BJ (cell line): ENCODE data around the gene FTO. TPM values are rescaled to one million over a fixed set of nuclear protein-coding genes. Genes with fewer than 3 reads are reported as not detected.

Experiments
- CTCF ChIA-PET: fragments of 350-600 bp; formaldehyde crosslinking; extraction: SDS; loops from one replicate; lab custom pipeline; 2021; ENCODE audit warnings: antibody characterized with exemption, inconsistent platforms; lab: Yijun Ruan, JAX
- POLR2A ChIA-PET: fragments of 300-600 bp; sonication (Branson Sonifier 250); formaldehyde crosslinking; extraction: SDS; loops from one replicate; lab custom pipeline; 2021; ENCODE audit warnings: antibody characterized with exemption; lab: Charles Lee
- DNase-seq: peaks from one replicate; pipeline ENCODE4 v3.0.0-alpha.2; 2011; ENCODE audit warnings: low read depth
- H3K27me3 ChIP-seq: 2 replicates; pipeline ENCODE4 v1.6.0; 2011; ENCODE audit warnings: low read length; ENCODE audit not compliant: control insufficient read depth, insufficient read depth
- H3K36me3 ChIP-seq: 2 replicates; pipeline ENCODE4 v1.5.1; 2011; ENCODE audit warnings: low read length; ENCODE audit not compliant: control insufficient read depth, insufficient read depth
- H3K4me3 ChIP-seq: 2 replicates; pipeline ENCODE4 v1.5.1; 2011; ENCODE audit warnings: low read depth, mild to moderate bottlenecking, control low read depth, low read length
- CTCF ChIP-seq: IDR thresholded peaks from 2 replicates; pipeline ENCODE4 v1.5.1; 2011; ENCODE audit warnings: low read depth, mild to moderate bottlenecking, control low read depth, inconsistent platforms, low read length, moderate library complexity; ENCODE audit not compliant: insufficient read depth
- polyA plus RNA-seq: library from polyadenylated mRNA; depleted of rRNA; stranded (reverse); fragments of >200 nt; gene quantifications from 2 replicates; pipeline ENCODE4 v1.2.3, GENCODE V29; 2011

The FTO gene
- polyA plus RNA-seq, 1 experiment = 86.3 TPM

GRCh38 chr16:53855056-53855455 is 151.1 kb downstream of the FTO start:
- TF ChIP-seq CTCF = no peak
- H3K27me3 ChIP-seq = no peaks in the 10 kb centered on the region
- H3K4me3 ChIP-seq = no peak overlapping the region
- ChIA-PET CTCF (no interaction called here), POLR2A (no interaction called here)
- no peak for DNase-seq
- no peaks in the 10 kb centered on the region for H3K36me3 ChIP-seq

GRCh38 chr16:53855511-53855910 is 151.6 kb downstream of the FTO start:
- no peak for TF ChIP-seq CTCF
- Histone ChIP-seq H3K36me3 (no peaks in the 10 kb centered on the region), H3K27me3 (no peaks in the 10 kb centered on the region), H3K4me3 (no peak overlapping the region)
- ChIA-PET POLR2A (no interaction called here), CTCF (interaction anchor here (0.9 kb wide), 1 partner anchor 24 kb away, joined by 3 read pairs; no protein-coding TSS in a partner anchor)
- no peak for DNase-seq

GRCh38 chr16:53859995-53860540 is 156.1 kb downstream of the FTO start:
- no peak for DNase-seq
- no peaks in the 10 kb centered on the region for H3K27me3 ChIP-seq
- POLR2A ChIA-PET = no interaction called here
- CTCF ChIA-PET = no interaction called here
- no peak for TF ChIP-seq CTCF
- H3K4me3 ChIP-seq = no peak overlapping the region
- no peaks in the 10 kb centered on the region for H3K36me3 ChIP-seq

GRCh38 chr16:53863861-53864260 is 159.9 kb downstream of the FTO start:
- POLR2A ChIA-PET = no interaction called here

More at GRCh38 chr16:53863861-53864260, 159.9 kb downstream of the FTO start:
- no peak for TF ChIP-seq CTCF
- no peaks in the 10 kb centered on the region for H3K27me3 ChIP-seq
- no peaks in the 10 kb centered on the region for H3K36me3 ChIP-seq
- CTCF ChIA-PET = no interaction called here
- no peak overlapping the region for H3K4me3 ChIP-seq
- DNase-seq = no peak
